GM20000 (cell line): Measurements from ENCODE around the gene RIT2.

Source experiments
- DNase-seq: peaks from one replicate; pipeline ENCODE4 v3.0.0; 2012; ENCODE audit warnings: low spot score
- TF ChIP-seq, protein P1 (sequence below): IDR thresholded peaks from 2 replicates; pipeline ENCODE4 v1.5.1; 2012; ENCODE audit warnings: mild to moderate bottlenecking, control low read depth; ENCODE audit errors: extremely low read depth, missing control alignments

RIT2 gene

DNA sequence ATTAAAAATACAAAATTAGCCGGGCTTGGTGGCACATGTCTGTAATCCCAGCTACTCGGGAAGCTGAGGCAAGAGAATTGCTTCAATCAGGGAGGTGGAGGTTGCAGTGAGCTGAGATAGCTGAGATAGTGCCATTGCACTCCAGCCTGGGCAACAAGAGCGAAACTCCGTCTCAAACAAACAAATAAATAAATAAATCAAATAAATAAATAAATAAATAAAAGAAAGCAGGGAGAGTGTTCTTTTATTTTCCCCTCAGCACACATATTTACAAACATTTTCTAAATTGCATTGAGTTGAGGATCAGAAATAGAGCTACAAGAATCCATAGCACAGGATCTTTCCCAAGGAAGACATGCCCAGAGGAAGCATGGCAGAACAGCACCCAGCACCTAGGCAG lies 71.9 kb downstream of the RIT2 start:
- TF ChIP-seq, protein P1, sequence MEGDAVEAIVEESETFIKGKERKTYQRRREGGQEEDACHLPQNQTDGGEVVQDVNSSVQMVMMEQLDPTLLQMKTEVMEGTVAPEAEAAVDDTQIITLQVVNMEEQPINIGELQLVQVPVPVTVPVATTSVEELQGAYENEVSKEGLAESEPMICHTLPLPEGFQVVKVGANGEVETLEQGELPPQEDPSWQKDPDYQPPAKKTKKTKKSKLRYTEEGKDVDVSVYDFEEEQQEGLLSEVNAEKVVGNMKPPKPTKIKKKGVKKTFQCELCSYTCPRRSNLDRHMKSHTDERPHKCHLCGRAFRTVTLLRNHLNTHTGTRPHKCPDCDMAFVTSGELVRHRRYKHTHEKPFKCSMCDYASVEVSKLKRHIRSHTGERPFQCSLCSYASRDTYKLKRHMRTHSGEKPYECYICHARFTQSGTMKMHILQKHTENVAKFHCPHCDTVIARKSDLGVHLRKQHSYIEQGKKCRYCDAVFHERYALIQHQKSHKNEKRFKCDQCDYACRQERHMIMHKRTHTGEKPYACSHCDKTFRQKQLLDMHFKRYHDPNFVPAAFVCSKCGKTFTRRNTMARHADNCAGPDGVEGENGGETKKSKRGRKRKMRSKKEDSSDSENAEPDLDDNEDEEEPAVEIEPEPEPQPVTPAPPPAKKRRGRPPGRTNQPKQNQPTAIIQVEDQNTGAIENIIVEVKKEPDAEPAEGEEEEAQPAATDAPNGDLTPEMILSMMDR = no peak
- no peak for DNase-seq

- no peak for DNase-seq
- TF ChIP-seq, protein P1 = no peak
Observed at GRCh38 chr18:43040281-43040680, 75.2 kb downstream of the RIT2 start.

- TF ChIP-seq, protein P1 = no peak
- no peak for DNase-seq
Observed at GRCh38 chr18:43034683-43035500, 80.6 kb downstream of the RIT2 start.

GRCh38 chr18:43031169-43031568 lies 84.3 kb downstream of the RIT2 start:
- no peak for DNase-seq
- TF ChIP-seq, protein P1 = no peak

GRCh38 chr18:43029414-43029813 lies 86.1 kb downstream of the RIT2 start:
- TF ChIP-seq, protein P1 = no peak
- DNase-seq = no peak

DNA sequence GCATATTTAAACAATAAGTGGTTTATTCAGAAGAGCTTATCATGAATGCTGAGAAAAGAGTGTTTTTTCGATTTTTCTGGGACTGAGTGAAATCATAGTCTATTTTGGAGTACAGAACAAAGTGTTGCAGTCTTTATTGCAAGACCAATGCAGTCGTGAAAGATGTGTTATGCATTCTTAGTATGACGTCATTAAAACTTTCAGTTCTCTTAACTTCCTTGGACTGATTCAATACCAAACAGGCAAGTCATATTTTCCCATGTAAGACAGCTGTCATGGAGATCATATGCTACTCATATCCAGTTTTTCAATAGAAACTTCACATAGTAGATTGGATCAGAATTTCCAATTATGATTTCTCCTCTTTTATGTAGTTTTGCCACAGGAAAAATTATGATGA lies 92.6 kb downstream of the RIT2 start:
- no peak for DNase-seq
- TF ChIP-seq, protein P1 = no peak

DNA sequence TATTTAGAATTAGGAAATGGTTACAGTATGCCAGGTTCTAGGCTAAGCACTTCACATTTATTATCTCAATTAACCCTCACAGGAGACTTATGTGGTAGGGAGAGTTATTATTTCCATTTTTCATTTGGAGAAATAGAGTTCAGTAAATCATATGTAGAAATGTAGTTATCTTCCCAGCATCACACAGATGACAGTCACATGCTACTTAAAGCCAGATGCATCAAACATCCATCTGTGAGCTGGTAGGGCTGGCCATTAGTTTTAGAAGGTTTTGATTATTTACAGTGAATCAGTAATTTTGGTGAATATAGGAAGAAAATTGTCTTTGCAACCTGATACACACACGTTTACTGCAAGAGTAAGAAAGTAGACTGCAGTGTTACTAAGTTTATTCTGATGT lies 97.9 kb downstream of the RIT2 start:
- TF ChIP-seq, protein P1 = no peak
- no peak for DNase-seq
